ENCODE results near the gene BRSK2.

BRSK2 gene

GRCh38 chr11:1455032-1455762 is 65.5 kb downstream of the BRSK2 start:
- no peak for DNase-seq

GRCh38 chr11:1455763-1456060 is 66.0 kb downstream of the BRSK2 start:
- DNase-seq: no peak

- no peak for DNase-seq
These were observed 66.4 kb downstream of the BRSK2 start for GRCh38 chr11:1456176-1456575.

- no peak for DNase-seq
These were observed 67.0 kb downstream of the BRSK2 start for GRCh38 chr11:1456596-1457325.

DNA sequence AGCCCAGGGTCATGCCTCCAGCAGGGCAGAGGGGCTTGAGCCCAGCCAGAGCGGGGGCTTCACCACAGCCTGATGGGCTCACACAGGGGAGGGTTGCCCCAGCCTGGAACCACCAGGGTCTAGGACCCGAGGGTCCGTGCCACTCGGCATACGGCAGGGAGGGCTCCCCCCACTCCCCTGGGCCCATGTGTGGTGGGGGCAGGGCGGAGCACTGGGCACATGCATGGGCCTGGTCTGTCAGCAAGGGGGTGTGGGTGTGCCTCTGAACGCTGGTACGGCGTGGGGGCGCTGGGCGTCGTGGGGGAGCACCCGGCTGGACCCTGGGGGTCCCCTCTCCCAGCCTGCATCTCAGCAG is 67.6 kb downstream of the BRSK2 start:
- DNase-seq: no peak

DNA sequence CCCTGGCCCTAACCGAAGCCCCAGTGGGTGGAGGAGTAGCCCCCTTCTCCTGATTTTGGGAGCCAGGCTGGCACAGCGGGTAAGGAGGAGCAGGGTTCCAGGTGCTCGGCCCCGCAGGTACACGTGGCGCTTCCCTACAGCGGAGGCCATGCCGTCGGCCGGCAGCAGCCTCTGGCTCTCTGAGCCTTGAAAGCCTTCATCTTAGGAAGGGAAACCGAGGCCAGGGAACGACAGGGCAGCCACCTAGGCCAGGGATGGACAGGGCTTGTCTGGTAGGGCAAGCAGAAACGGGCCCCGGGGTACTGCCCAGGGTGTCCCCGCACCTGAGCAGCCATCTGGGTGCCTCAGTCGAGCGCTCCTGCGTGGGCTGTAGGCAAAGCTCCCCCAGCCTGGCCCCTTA is 68.1 kb downstream of the BRSK2 start:
- DNase-seq: no peak

GRCh38 chr11:1458340-1459218 is 68.8 kb downstream of the BRSK2 start:
- peak; percentile 71 for DNase-seq

- DNase-seq: no peak
These were observed 69.5 kb downstream of the BRSK2 start for GRCh38 chr11:1459219-1459575.

GRCh38 chr11:1459764-1460395 is 70.1 kb downstream of the BRSK2 start:
- no peak for DNase-seq

DNA sequence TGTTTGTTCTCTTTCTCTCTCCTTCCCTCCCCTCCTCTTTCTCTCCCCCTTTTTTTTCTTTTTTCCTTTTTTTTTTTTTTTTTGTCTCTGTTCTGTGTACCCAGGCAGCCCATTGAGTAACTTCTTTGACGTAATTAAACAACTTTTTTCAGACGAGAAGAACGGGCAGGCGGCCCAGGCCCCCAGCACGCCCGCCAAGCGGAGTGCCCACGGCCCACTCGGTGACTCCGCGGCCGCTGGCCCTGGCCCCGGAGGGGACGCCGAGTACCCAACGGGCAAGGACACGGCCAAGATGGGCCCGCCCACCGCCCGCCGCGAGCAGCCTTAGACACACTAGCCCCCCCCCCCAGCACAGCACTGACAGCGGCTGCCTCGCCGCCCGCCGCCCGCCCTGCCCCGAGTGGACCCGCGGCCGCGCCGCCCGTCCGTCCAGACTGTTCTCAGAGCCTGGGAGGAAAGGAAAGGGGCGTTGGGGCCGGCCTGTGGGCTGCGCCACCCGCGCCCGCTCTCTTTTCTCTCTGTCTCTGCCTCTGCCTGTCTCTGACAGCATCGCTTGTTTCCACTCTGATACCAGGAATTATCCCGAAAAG is 70.8 kb downstream of the BRSK2 start:
- DNase-seq: no peak

DNA sequence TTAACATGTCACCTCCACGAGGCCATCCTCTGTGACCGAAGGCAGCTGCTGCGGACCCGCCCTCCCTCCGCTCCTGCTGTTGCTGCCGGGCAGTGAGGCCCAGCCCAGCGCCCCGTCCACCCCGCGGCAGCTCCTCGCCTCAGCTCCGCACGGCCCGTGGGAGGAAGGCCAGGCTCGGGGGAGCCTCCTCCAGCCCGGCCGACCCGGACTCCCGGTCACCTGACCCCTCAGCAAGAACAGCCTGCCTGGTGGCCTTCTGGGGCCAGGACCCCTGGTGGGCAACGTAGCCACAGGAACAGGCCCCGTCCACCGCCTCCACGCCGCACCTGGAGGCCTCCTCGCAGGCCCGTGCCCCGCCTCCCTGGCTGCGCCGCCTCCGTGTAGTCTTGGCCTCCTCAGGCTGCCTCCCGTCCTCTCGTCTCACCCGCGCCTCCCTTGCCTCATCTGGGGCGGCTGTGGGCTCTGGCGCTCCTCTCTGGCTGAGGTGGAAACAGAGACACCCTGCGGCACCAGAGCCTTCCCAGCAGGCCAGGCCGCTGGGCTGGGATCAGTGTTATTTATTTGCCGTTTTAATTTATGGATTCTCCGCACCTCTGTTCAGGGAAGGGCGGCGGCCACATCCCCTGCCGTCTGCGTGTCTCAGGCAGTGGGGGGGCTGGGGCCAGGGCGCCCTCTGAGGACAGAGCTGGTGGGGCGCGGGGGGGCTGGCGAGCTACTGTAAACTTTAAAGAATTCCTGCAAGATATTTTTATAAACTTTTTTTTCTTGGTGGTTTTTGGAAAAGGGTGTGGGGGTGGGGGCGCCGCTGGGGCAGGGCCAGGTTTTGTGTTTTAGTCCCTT is 71.5 kb downstream of the BRSK2 start:
- no peak for DNase-seq

- no peak for DNase-seq
These were observed 72.3 kb downstream of the BRSK2 start for GRCh38 chr11:1461826-1462697.

GRCh38 chr11:1462698-1462975 is 72.9 kb downstream of the BRSK2 start:
- no peak for DNase-seq

GRCh38 chr11:1463056-1463455 is 73.3 kb downstream of the BRSK2 start:
- no peak for DNase-seq

GRCh38 chr11:1466784-1467183 is 77.0 kb downstream of the BRSK2 start:
- no peak for DNase-seq

GRCh38 chr11:1467270-1467669 is 77.5 kb downstream of the BRSK2 start:
- DNase-seq: no peak

- DNase-seq: no peak
These were observed 78.3 kb downstream of the BRSK2 start for GRCh38 chr11:1468002-1468401.

GRCh38 chr11:1468473-1469066 is 78.8 kb downstream of the BRSK2 start:
- DNase-seq: no peak

GRCh38 chr11:1469287-1469910 is 79.7 kb downstream of the BRSK2 start:
- DNase-seq: no peak

DNA sequence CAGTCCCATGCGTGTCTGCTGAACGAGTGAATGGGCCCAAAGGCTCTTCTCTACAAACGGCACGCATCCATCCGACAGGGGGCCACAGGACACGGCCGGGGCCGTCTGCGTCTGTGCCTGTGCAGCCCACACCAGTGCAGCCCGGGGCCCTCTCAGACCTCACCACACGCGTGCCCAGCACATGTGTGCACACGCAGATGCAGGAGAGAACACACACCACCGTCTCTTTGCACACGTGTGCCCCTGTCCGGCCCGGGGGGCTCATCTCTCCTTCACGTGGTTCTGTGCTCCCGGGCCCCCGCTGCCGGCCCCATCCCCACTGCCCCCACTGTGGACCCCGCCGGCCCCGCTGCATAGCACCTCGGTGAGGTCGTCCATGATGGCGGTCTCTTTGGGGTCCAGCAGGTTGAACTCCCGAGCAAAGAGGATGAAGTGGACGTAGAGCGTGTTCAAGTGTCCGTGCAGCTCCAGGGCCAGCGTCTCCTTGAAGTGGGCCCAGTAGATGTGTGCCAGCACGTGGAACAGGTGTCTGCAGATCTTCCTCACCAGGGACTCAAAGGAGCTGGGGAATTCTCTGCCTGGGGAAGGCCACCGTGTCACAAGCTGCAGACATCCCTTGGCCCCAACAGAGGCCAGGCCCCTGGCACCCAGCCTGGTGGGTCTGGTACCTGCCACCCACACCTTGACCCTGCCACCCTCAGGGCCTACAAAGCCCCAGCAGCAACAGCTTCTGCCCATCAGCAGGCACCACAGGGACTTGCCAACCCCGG is 80.4 kb downstream of the BRSK2 start:
- DNase-seq: no peak

All from NCI-H510A (cell line).